ENCODE measurements around the gene L1CAM. TPM values are rescaled to one million over a fixed set of nuclear protein-coding genes. Genes with fewer than 3 reads are reported as not detected.

L1CAM gene
- total RNA-seq, 1 experiment from 2014 or later, result 819 TPM

DNA sequence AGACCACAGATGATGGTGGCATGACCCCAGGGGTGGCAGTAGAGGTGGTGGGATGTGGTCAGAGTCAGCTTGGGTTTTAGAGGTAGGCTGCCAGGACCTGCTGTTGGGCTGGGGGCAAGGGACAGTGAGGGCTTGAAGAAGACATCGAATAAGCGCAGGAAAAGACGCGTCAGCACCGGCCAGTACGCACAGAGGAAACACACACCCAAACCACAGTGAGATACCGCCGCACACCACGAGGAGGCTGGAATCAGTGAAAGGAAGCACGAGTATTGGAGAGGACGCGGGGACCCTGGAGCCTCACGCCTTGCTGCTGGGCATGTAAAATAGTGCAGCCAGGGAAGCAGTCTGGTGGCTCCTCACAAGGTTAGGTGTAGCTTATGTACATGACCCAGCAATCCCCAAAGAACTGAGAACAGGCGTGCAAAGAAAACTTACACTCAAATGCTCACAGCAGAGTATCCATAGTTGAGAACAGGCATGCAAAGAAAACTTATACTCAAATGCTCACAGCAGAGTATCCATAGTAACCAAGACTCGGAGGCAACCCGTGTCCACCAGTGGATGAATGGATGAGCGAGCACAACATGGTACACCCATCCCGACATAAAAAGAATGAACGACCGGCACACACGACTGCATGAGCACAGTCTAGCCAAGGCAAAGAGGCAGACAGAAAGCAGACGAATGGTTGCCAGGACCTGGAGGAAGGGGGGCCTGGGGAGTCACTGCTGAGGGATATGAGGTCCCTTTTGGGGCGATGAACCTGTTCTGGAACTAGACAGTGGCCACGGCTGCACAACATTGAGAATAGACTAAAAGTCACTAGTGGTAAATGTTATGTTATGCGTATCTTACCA is 68.9 kb downstream of the L1CAM start:
- in situ Hi-C loops (cut with HindIII; ENCODE audit: low pct_unique_long_range_greater_than_20kb, low sequenced_read_pairs) (no loop called here), intact Hi-C loops (cut with micrococcal nuclease; ENCODE audit: unreplicated experiment) (no loop called here)
- DNase-seq (ENCODE audit: low read depth, low spot score) (no peak), ATAC-seq (peak; percentile 25; the same call in 1 of the 2 replicates)
- Histone ChIP-seq H3K27ac (ENCODE audit: low read length) (no peak overlapping the region), H3K4me3 (ENCODE audit: low read depth in 2 of 2, low read length in 2 of 2) (no peak overlapping the region), H3K4me1 (ENCODE audit: control insufficient read depth, insufficient read depth, low read length) (peaks cover 22% of the 10 kb centered on the region), H3K9me3 (ENCODE audit: control insufficient read depth, insufficient read depth, low read depth, low read length) (no peaks in the 10 kb centered on the region), H3K27me3 (ENCODE audit: control insufficient read depth, insufficient read depth, low read length) (no peaks in the 10 kb centered on the region), H3K36me3 (ENCODE audit: control insufficient read depth, insufficient read depth, low read length) (no peaks in the 10 kb centered on the region)
- ChIA-PET CTCF (interaction anchor here (0.5 kb wide), 1 partner anchor 585 kb away, joined by 3 read pairs; no protein-coding TSS in a partner anchor), POLR2A (no interaction called here)
- no TSS peak for BruUV-seq (replicated peaks)
- TF ChIP-seq POLR2AphosphoS5 (IDR thresholded peaks at IDR 0.05; ENCODE audit: low read depth, low read length), result no peak
- TF ChIP-seq TCF7L2 (IDR thresholded peaks at IDR 0.05; ENCODE audit: low read depth, low read length), result no peak
- no peak for TF ChIP-seq SIN3A (IDR thresholded peaks at IDR 0.05; ENCODE audit: borderline replicate concordance, insufficient read depth, low read depth, low read length)
- TF ChIP-seq, protein P1, sequence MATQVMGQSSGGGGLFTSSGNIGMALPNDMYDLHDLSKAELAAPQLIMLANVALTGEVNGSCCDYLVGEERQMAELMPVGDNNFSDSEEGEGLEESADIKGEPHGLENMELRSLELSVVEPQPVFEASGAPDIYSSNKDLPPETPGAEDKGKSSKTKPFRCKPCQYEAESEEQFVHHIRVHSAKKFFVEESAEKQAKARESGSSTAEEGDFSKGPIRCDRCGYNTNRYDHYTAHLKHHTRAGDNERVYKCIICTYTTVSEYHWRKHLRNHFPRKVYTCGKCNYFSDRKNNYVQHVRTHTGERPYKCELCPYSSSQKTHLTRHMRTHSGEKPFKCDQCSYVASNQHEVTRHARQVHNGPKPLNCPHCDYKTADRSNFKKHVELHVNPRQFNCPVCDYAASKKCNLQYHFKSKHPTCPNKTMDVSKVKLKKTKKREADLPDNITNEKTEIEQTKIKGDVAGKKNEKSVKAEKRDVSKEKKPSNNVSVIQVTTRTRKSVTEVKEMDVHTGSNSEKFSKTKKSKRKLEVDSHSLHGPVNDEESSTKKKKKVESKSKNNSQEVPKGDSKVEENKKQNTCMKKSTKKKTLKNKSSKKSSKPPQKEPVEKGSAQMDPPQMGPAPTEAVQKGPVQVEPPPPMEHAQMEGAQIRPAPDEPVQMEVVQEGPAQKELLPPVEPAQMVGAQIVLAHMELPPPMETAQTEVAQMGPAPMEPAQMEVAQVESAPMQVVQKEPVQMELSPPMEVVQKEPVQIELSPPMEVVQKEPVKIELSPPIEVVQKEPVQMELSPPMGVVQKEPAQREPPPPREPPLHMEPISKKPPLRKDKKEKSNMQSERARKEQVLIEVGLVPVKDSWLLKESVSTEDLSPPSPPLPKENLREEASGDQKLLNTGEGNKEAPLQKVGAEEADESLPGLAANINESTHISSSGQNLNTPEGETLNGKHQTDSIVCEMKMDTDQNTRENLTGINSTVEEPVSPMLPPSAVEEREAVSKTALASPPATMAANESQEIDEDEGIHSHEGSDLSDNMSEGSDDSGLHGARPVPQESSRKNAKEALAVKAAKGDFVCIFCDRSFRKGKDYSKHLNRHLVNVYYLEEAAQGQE (IDR thresholded peaks at IDR 0.05; ENCODE audit: insufficient read depth in 1 of 2, low read depth in 2 of 2, low read length in 1 of 2), result no peak
- TF ChIP-seq, protein P2, sequence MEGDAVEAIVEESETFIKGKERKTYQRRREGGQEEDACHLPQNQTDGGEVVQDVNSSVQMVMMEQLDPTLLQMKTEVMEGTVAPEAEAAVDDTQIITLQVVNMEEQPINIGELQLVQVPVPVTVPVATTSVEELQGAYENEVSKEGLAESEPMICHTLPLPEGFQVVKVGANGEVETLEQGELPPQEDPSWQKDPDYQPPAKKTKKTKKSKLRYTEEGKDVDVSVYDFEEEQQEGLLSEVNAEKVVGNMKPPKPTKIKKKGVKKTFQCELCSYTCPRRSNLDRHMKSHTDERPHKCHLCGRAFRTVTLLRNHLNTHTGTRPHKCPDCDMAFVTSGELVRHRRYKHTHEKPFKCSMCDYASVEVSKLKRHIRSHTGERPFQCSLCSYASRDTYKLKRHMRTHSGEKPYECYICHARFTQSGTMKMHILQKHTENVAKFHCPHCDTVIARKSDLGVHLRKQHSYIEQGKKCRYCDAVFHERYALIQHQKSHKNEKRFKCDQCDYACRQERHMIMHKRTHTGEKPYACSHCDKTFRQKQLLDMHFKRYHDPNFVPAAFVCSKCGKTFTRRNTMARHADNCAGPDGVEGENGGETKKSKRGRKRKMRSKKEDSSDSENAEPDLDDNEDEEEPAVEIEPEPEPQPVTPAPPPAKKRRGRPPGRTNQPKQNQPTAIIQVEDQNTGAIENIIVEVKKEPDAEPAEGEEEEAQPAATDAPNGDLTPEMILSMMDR (IDR thresholded peaks at IDR 0.05), result no peak

DNA sequence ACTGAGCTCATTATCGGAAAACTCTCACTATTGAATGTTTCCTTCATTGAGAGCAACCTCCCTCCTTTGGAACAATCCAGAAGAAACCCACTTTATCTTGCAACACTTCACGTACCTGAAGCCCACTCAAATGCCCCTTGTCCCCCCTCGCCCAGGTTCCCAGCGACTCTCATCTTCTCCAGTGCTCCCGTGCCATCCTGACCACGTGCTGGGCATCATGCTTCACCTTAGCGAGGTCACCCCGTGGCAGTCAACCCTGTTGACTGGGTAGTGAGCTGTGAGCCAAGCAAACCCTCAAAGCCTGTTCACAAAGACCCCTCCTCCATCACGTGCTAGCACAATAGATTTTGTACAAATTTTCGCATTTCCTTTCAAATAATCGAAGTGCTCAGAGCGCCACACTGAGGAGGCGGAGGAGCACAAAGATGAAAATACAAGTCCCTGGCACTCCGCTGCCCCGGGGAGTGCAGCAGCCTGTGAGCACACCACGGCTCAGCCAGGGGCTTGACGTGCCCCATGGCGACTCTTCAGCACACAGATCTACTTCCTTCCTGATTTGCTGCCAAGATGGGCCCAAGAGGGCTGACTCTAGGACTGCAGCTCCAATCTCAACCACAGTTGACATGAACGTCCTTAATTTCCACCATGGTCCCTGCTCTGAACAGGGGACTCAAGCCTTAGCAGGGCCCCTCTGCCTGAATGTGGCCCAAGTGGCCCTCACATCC is 71.2 kb downstream of the L1CAM start:
- Histone ChIP-seq H3K27me3 (ENCODE audit: control insufficient read depth, insufficient read depth, low read length) (no peaks in the 10 kb centered on the region), H3K36me3 (ENCODE audit: control insufficient read depth, insufficient read depth, low read length) (no peaks in the 10 kb centered on the region), H3K9me3 (ENCODE audit: control insufficient read depth, insufficient read depth, low read depth, low read length) (no peaks in the 10 kb centered on the region), H3K4me1 (ENCODE audit: control insufficient read depth, insufficient read depth, low read length) (peaks cover 8% of the 10 kb centered on the region), H3K4me3 (ENCODE audit: low read depth in 2 of 2, low read length in 2 of 2) (no peak overlapping the region), H3K27ac (ENCODE audit: low read length) (no peak overlapping the region)
- intact Hi-C loops (cut with micrococcal nuclease; ENCODE audit: unreplicated experiment) (no loop called here), in situ Hi-C loops (cut with HindIII; ENCODE audit: low pct_unique_long_range_greater_than_20kb, low sequenced_read_pairs) (no loop called here)
- BruUV-seq (replicated peaks), result no TSS peak
- DNase-seq (ENCODE audit: low read depth, low spot score), result no peak
- ATAC-seq, result no peak
- ChIA-PET CTCF (no interaction called here), POLR2A (no interaction called here)
- TF ChIP-seq TCF7L2 (IDR thresholded peaks at IDR 0.05; ENCODE audit: low read depth, low read length) (no peak), POLR2AphosphoS5 (IDR thresholded peaks at IDR 0.05; ENCODE audit: low read depth, low read length) (no peak), SIN3A (IDR thresholded peaks at IDR 0.05; ENCODE audit: borderline replicate concordance, insufficient read depth, low read depth, low read length) (no peak)
- TF ChIP-seq, protein P2 (IDR thresholded peaks at IDR 0.05), result no peak
- TF ChIP-seq, protein P1 (IDR thresholded peaks at IDR 0.05; ENCODE audit: insufficient read depth in 1 of 2, low read depth in 2 of 2, low read length in 1 of 2), result no peak

Measured in Panc1 (cell line).